Keratinocyte (primary cell): ENCODE results near the gene NEGR1. TPM values are rescaled to one million over a fixed set of nuclear protein-coding genes. Genes with fewer than 3 reads are reported as not detected.

Experiments
- DNase-seq: peaks from one replicate; pipeline ENCODE4 v3.0.0-alpha.2; 2011; ENCODE audit warnings: low read depth, missing footprints, low spot score
- FAIRE-seq: peaks from 2 replicates; lab custom pipeline; 2011; peaks lifted over from hg19 to GRCh38; lab: Jason Lieb, UNC
- H2AFZ ChIP-seq: 2 replicates; pipeline ENCODE4 v1.6.0; 2012; ENCODE audit warnings: low read length, control low read depth, inconsistent platforms; ENCODE audit not compliant: control insufficient read depth
- H3K27ac ChIP-seq: 2 replicates; pipeline ENCODE4 v1.5.1; 2011; ENCODE audit warnings: low read length; ENCODE audit not compliant: control insufficient read depth, insufficient read depth
- H3K27me3 ChIP-seq: 3 replicates; pipeline ENCODE4 v1.6.0; 2011; ENCODE audit warnings: low read length; ENCODE audit not compliant: control insufficient read depth, insufficient read depth; ENCODE audit errors: extremely low read depth
- H3K36me3 ChIP-seq, 2 experiments: 2 replicates in 1 of 2; 3 replicates in 1 of 2; pipeline ENCODE4 v1.5.1; 2011; ENCODE audit warnings: low read length in 2 of 2, mild to moderate bottlenecking in 1 of 2; ENCODE audit not compliant: control insufficient read depth in 2 of 2, insufficient read depth in 2 of 2; ENCODE audit errors: extremely low read depth in 1 of 2
- H3K4me1 ChIP-seq: 3 replicates; pipeline ENCODE4 v1.5.1; 2011; ENCODE audit warnings: low read length; ENCODE audit not compliant: control insufficient read depth, insufficient read depth; ENCODE audit errors: extremely low read depth
- H3K4me2 ChIP-seq: 3 replicates; pipeline ENCODE4 v1.6.0; 2011; ENCODE audit warnings: low read depth, low read length; ENCODE audit not compliant: control insufficient read depth, insufficient read depth; ENCODE audit errors: extremely low read depth
- H3K4me3 ChIP-seq, 3 experiments: fragments of 200-600 bp in 1 of 3; sonication (generic) in 1 of 3; 2 replicates in 2 of 3; 3 replicates in 1 of 3; pipeline ENCODE4 v1.5.1; 2011 to 2016; ENCODE audit warnings: low read length in 3 of 3, mild to moderate bottlenecking in 3 of 3, control low read depth in 2 of 3, inconsistent platforms in 1 of 3, low read depth in 1 of 3, mixed read lengths in 1 of 3, mixed run types in 1 of 3, moderate library complexity in 1 of 3; ENCODE audit not compliant: control insufficient read depth in 2 of 3, insufficient read depth in 2 of 3; ENCODE audit errors: extremely low read depth in 1 of 3
- H3K79me2 ChIP-seq: 2 replicates; pipeline ENCODE4 v1.6.0; 2012; ENCODE audit warnings: low read length; ENCODE audit not compliant: control insufficient read depth, insufficient read depth
- H3K9ac ChIP-seq: 3 replicates; pipeline ENCODE4 v1.6.0; 2011; ENCODE audit warnings: low read length; ENCODE audit not compliant: control insufficient read depth, insufficient read depth; ENCODE audit errors: extremely low read depth
- H3K9me1 ChIP-seq: 3 replicates; pipeline ENCODE4 v1.6.0; 2011; ENCODE audit warnings: low read length; ENCODE audit not compliant: control insufficient read depth, insufficient read depth; ENCODE audit errors: extremely low read depth
- H3K9me3 ChIP-seq: 2 replicates; pipeline ENCODE4 v1.5.1; 2012; ENCODE audit warnings: low read depth, low read length; ENCODE audit not compliant: control insufficient read depth
- H4K20me1 ChIP-seq: 3 replicates; pipeline ENCODE4 v1.6.0; 2011; ENCODE audit warnings: low read length; ENCODE audit not compliant: control insufficient read depth, insufficient read depth; ENCODE audit errors: extremely low read depth
- CTCF ChIP-seq, 3 experiments: IDR thresholded peaks in 1 of 3; conservative IDR thresholded peaks in 1 of 3; optimal IDR thresholded peaks in 1 of 3; 2 replicates in 2 of 3; 3 replicates in 1 of 3; pipeline versions ENCODE3 to v1.5.1; 2011; ENCODE audit warnings: low read length in 3 of 3, mild to moderate bottlenecking in 3 of 3, moderate library complexity in 2 of 3, control low read depth in 1 of 3, inconsistent platforms in 1 of 3; ENCODE audit not compliant: insufficient read depth in 2 of 3; ENCODE audit errors: extremely low read depth in 1 of 3
- EZH2 ChIP-seq: IDR thresholded peaks from one replicate; pipeline ENCODE4 v1.6.1; 2012; ENCODE audit warnings: inconsistent platforms, mild to moderate bottlenecking, low read length, moderate library complexity
- dilution Hi-C: fragments of 300-500 bp; cut with MboI; formaldehyde crosslinking; loops from one replicate; pipeline ENCODE4 v1.7.0; 2020; ENCODE audit warnings: low sequenced_read_pairs; ENCODE audit not compliant: extremely low pct_ligation_motif_present
- polyA plus RNA-seq, 5 experiments: library from polyadenylated mRNA; depleted of rRNA in 3 of 5; stranded (reverse) in 3 of 5; stranded (forward) in 1 of 5; unstranded in 1 of 5; fragments of >200 nt; gene quantifications; 1 replicate in 1 of 5; 2 replicates in 3 of 5; 3 replicates in 1 of 5; pipeline versions ENCODE4 v1.2.1 to v1.2.3, GENCODE V29; 2011 to 2012; ENCODE audit warnings: missing spikeins in 2 of 5, low read depth in 1 of 5, low replicate concordance in 1 of 5

Gene NEGR1
- polyA plus RNA-seq, 1 donor (not counting 4 experiments of a cell fraction or from before 2014, with no cell fraction given): 1.6 TPM

GRCh38 chr1:71561206-71561605, 721.1 kb downstream of the NEGR1 start:
- H3K4me2 ChIP-seq: no peak overlapping the region
- no peak overlapping the region for H3K9ac ChIP-seq
- dilution Hi-C loops: no loop called here
- FAIRE-seq: no peak
- H3K79me2 ChIP-seq: no peaks in the 10 kb centered on the region
- no peaks in the 10 kb centered on the region for H4K20me1 ChIP-seq
- no peaks in the 10 kb centered on the region for H3K9me3 ChIP-seq
- H3K27me3 ChIP-seq: no peaks in the 10 kb centered on the region
- H3K36me3 ChIP-seq: no peaks in the 10 kb centered on the region
- H3K27ac ChIP-seq: no peak overlapping the region
- peaks cover 9% of the 10 kb centered on the region for H3K4me1 ChIP-seq
- DNase-seq: no peak
- no peak for TF ChIP-seq CTCF (optimal IDR thresholded peaks at IDR 0.05 in 1 of 3, IDR thresholded peaks at IDR 0.05 in 1 of 3, conservative IDR thresholded peaks at IDR 0.05 in 1 of 3; ENCODE audit: extremely low read depth in 1 of 3, insufficient read depth in 2 of 3, low read length in 3 of 3)
- TF ChIP-seq EZH2: no peak
- no peak overlapping the region for H3K4me3 ChIP-seq
- H2AFZ ChIP-seq: no peak overlapping the region
- H3K9me1 ChIP-seq: no peaks in the 10 kb centered on the region

GRCh38 chr1:71559880-71560279, 722.5 kb downstream of the NEGR1 start:
- Histone ChIP-seq H4K20me1 (no peaks in the 10 kb centered on the region), H3K27ac (no peak overlapping the region), H3K4me2 (no peak overlapping the region), H3K79me2 (no peaks in the 10 kb centered on the region), H3K27me3 (no peaks in the 10 kb centered on the region), H3K9me3 (no peaks in the 10 kb centered on the region), H3K36me3 (no peaks in the 10 kb centered on the region), H3K9ac (no peak overlapping the region), H2AFZ (no peak overlapping the region), H3K4me1 (peaks cover 6% of the 10 kb centered on the region), H3K9me1 (no peaks in the 10 kb centered on the region), H3K4me3 (no peak overlapping the region)
- dilution Hi-C loops: no loop called here
- no peak for TF ChIP-seq EZH2
- no peak for TF ChIP-seq CTCF (optimal IDR thresholded peaks at IDR 0.05 in 1 of 3, IDR thresholded peaks at IDR 0.05 in 1 of 3, conservative IDR thresholded peaks at IDR 0.05 in 1 of 3; ENCODE audit: extremely low read depth in 1 of 3, insufficient read depth in 2 of 3, low read length in 3 of 3)
- FAIRE-seq: no peak
- DNase-seq: no peak
